ENCODE results near the gene C15orf62.

DNA sequence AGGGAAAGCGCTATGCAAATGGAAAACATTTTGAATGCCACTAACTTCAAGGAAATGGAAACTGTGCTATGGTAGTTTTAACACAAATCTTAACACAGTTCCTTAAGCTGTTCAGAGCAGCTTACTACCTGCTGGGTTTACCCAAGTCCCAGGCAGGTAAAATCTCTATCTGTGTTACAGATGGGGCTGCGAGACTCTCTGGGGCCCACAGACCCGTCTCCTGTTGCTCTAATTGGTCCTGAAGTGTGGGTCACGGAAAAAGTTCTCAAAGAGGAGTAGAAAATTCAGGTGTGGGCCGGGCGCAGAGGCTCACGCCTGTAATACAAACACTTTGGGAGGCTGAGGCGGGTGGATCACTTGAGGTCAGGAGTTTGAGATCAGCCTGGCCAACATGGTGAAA, 20.2 kb downstream of the C15orf62 start:
- TF ChIP-seq, protein P1, sequence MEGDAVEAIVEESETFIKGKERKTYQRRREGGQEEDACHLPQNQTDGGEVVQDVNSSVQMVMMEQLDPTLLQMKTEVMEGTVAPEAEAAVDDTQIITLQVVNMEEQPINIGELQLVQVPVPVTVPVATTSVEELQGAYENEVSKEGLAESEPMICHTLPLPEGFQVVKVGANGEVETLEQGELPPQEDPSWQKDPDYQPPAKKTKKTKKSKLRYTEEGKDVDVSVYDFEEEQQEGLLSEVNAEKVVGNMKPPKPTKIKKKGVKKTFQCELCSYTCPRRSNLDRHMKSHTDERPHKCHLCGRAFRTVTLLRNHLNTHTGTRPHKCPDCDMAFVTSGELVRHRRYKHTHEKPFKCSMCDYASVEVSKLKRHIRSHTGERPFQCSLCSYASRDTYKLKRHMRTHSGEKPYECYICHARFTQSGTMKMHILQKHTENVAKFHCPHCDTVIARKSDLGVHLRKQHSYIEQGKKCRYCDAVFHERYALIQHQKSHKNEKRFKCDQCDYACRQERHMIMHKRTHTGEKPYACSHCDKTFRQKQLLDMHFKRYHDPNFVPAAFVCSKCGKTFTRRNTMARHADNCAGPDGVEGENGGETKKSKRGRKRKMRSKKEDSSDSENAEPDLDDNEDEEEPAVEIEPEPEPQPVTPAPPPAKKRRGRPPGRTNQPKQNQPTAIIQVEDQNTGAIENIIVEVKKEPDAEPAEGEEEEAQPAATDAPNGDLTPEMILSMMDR (conservative IDR thresholded peaks at IDR 0.05 in 1 of 2, IDR thresholded peaks at IDR 0.05 in 1 of 2; ENCODE audit: low read depth in 1 of 2, low read length in 2 of 2), result no peak
- TF ChIP-seq EZH2 (IDR thresholded peaks at IDR 0.05; ENCODE audit: low read length, missing control alignments), result no peak

Measured in fibroblast of lung (primary cell).